Activated naive CD8-positive, alpha-beta T cell treated with anti-CD3 and anti-CD28 coated beads for 36 hours (primary cell): Measurements from ENCODE around the gene LDLRAD4. TPM values are rescaled to one million over a fixed set of nuclear protein-coding genes. Genes with fewer than 3 reads are reported as not detected.

Experiments used
- DNase-seq: peaks from one replicate; pipeline ENCODE4 v3.0.0; 2021
- H3K27ac Mint-ChIP-seq: one replicate; pipeline ENCODE4 v1.8.0; 2022; ENCODE audit warnings: mild to moderate bottlenecking, moderate library complexity, mixed read lengths
- H3K27me3 Mint-ChIP-seq: one replicate; pipeline ENCODE4 v1.8.0; 2022; ENCODE audit warnings: mild to moderate bottlenecking, mixed read lengths
- H3K36me3 Mint-ChIP-seq: one replicate; pipeline ENCODE4 v1.8.0; 2021; ENCODE audit warnings: mild to moderate bottlenecking, mixed read lengths
- H3K4me1 Mint-ChIP-seq: one replicate; pipeline ENCODE4 v1.8.0; 2021; ENCODE audit warnings: mixed read lengths
- H3K4me3 Mint-ChIP-seq: one replicate; pipeline ENCODE4 v1.8.0; 2022; ENCODE audit warnings: mild to moderate bottlenecking, moderate library complexity, mixed read lengths
- H3K9me3 Mint-ChIP-seq: one replicate; pipeline ENCODE4 v1.8.0; 2022; ENCODE audit warnings: mixed read lengths
- total RNA-seq, 2 experiments: library from RNA; stranded (reverse); gene quantifications; one replicate each; pipeline ENCODE4 v1.2.3, GENCODE V29; 2021

The LDLRAD4 gene
- total RNA-seq, 2 experiments from 2014 or later, result 27.4 to 27.5 TPM

- DNase-seq, result no peak
- no peaks in the 10 kb centered on the region for H3K36me3 Mint-ChIP-seq
- H3K4me1 Mint-ChIP-seq, result peaks cover 31% of the 10 kb centered on the region
- H3K9me3 Mint-ChIP-seq, result no peaks in the 10 kb centered on the region
- H3K27me3 Mint-ChIP-seq, result no peaks in the 10 kb centered on the region
- no peak overlapping the region for H3K4me3 Mint-ChIP-seq
- no peak overlapping the region for H3K27ac Mint-ChIP-seq
Observed at GRCh38 chr18:13366962-13367892, 148.7 kb downstream of the LDLRAD4 start.

- H3K4me3 Mint-ChIP-seq, result no peak overlapping the region
- no peak for DNase-seq
- H3K9me3 Mint-ChIP-seq, result no peaks in the 10 kb centered on the region
- no peaks in the 10 kb centered on the region for H3K27me3 Mint-ChIP-seq
- no peak overlapping the region for H3K27ac Mint-ChIP-seq
- H3K36me3 Mint-ChIP-seq, result no peaks in the 10 kb centered on the region
- H3K4me1 Mint-ChIP-seq, result peaks cover 38% of the 10 kb centered on the region
Observed at GRCh38 chr18:13368080-13368813, 149.7 kb downstream of the LDLRAD4 start.

- no peak for DNase-seq
- peaks cover 46% of the 10 kb centered on the region for H3K4me1 Mint-ChIP-seq
- no peaks in the 10 kb centered on the region for H3K27me3 Mint-ChIP-seq
- no peaks in the 10 kb centered on the region for H3K36me3 Mint-ChIP-seq
- no peak overlapping the region for H3K4me3 Mint-ChIP-seq
- H3K27ac Mint-ChIP-seq, result no peak overlapping the region
- no peaks in the 10 kb centered on the region for H3K9me3 Mint-ChIP-seq
Observed at GRCh38 chr18:13369353-13369752, 150.8 kb downstream of the LDLRAD4 start.

GRCh38 chr18:13369756-13370510, 151.4 kb downstream of the LDLRAD4 start:
- Mint-ChIP-seq H3K9me3 (no peaks in the 10 kb centered on the region), H3K27me3 (no peaks in the 10 kb centered on the region), H3K27ac (no peak overlapping the region), H3K4me1 (peaks cover 50% of the 10 kb centered on the region), H3K4me3 (no peak overlapping the region), H3K36me3 (no peaks in the 10 kb centered on the region)
- no peak for DNase-seq

- H3K4me1 Mint-ChIP-seq, result peaks cover 62% of the 10 kb centered on the region
- H3K4me3 Mint-ChIP-seq, result no peak overlapping the region
- H3K36me3 Mint-ChIP-seq, result no peaks in the 10 kb centered on the region
- no peaks in the 10 kb centered on the region for H3K27me3 Mint-ChIP-seq
- no peaks in the 10 kb centered on the region for H3K9me3 Mint-ChIP-seq
- no peak for DNase-seq
- no peak overlapping the region for H3K27ac Mint-ChIP-seq
Observed at GRCh38 chr18:13370995-13371625, 152.6 kb downstream of the LDLRAD4 start.

- Mint-ChIP-seq H3K27ac (peak overlapping the region; percentile 42), H3K4me3 (no peak overlapping the region), H3K27me3 (no peaks in the 10 kb centered on the region), H3K9me3 (no peaks in the 10 kb centered on the region), H3K4me1 (peaks cover 62% of the 10 kb centered on the region), H3K36me3 (no peaks in the 10 kb centered on the region)
- no peak for DNase-seq
Observed at GRCh38 chr18:13371689-13372418, 153.3 kb downstream of the LDLRAD4 start.

GRCh38 chr18:13372531-13372951, 154.0 kb downstream of the LDLRAD4 start:
- H3K4me3 Mint-ChIP-seq, result no peak overlapping the region
- no peaks in the 10 kb centered on the region for H3K27me3 Mint-ChIP-seq
- peaks cover 68% of the 10 kb centered on the region for H3K4me1 Mint-ChIP-seq
- no peak overlapping the region for H3K27ac Mint-ChIP-seq
- H3K9me3 Mint-ChIP-seq, result no peaks in the 10 kb centered on the region
- no peaks in the 10 kb centered on the region for H3K36me3 Mint-ChIP-seq
- no peak for DNase-seq

GRCh38 chr18:13374096-13374467, 155.5 kb downstream of the LDLRAD4 start:
- no peak for DNase-seq
- Mint-ChIP-seq H3K36me3 (no peaks in the 10 kb centered on the region), H3K27ac (peak overlapping the region; percentile 96), H3K4me1 (peaks cover 81% of the 10 kb centered on the region), H3K9me3 (no peaks in the 10 kb centered on the region), H3K27me3 (no peaks in the 10 kb centered on the region), H3K4me3 (no peak overlapping the region)

GRCh38 chr18:13374468-13375301, 156.1 kb downstream of the LDLRAD4 start:
- Mint-ChIP-seq H3K4me3 (no peak overlapping the region), H3K4me1 (peaks cover 80% of the 10 kb centered on the region), H3K36me3 (no peaks in the 10 kb centered on the region), H3K9me3 (no peaks in the 10 kb centered on the region), H3K27ac (peak overlapping the region; percentile 96), H3K27me3 (no peaks in the 10 kb centered on the region)
- no peak for DNase-seq

- H3K36me3 Mint-ChIP-seq, result no peaks in the 10 kb centered on the region
- H3K27me3 Mint-ChIP-seq, result no peaks in the 10 kb centered on the region
- H3K27ac Mint-ChIP-seq, result peak overlapping the region; percentile 96
- peaks cover 78% of the 10 kb centered on the region for H3K4me1 Mint-ChIP-seq
- H3K9me3 Mint-ChIP-seq, result no peaks in the 10 kb centered on the region
- H3K4me3 Mint-ChIP-seq, result peak overlapping the region; percentile 59
- peak; percentile 84 for DNase-seq
Observed at GRCh38 chr18:13375302-13376255, 157.0 kb downstream of the LDLRAD4 start.

GRCh38 chr18:13376298-13376840, 157.8 kb downstream of the LDLRAD4 start:
- Mint-ChIP-seq H3K4me1 (peaks cover 86% of the 10 kb centered on the region), H3K9me3 (no peaks in the 10 kb centered on the region), H3K27me3 (no peaks in the 10 kb centered on the region), H3K4me3 (peak overlapping the region; percentile 59), H3K27ac (peak overlapping the region; percentile 96), H3K36me3 (no peaks in the 10 kb centered on the region)
- peak; percentile 49 for DNase-seq

GRCh38 chr18:13376841-13377351, 158.3 kb downstream of the LDLRAD4 start:
- no peaks in the 10 kb centered on the region for H3K27me3 Mint-ChIP-seq
- peak; percentile 77 for DNase-seq

More at GRCh38 chr18:13376841-13377351, 158.3 kb downstream of the LDLRAD4 start:
- Mint-ChIP-seq H3K27ac (peak overlapping the region; percentile 96), H3K36me3 (no peaks in the 10 kb centered on the region), H3K4me1 (peaks cover 87% of the 10 kb centered on the region), H3K4me3 (peak overlapping the region; percentile 59), H3K9me3 (no peaks in the 10 kb centered on the region)
